Neural cell (in vitro differentiated cells): ENCODE results near the gene MAD1L1. TPM values are rescaled to one million over a fixed set of nuclear protein-coding genes. Genes with fewer than 3 reads are reported as not detected.

Experiments
- H2AFZ ChIP-seq: fragments of 200-600, 300-800 bp; sonication (generic), shearing (Covaris generic); 2 replicates; pipeline ENCODE4 v1.6.0; 2014; ENCODE audit warnings: low read depth, mild to moderate bottlenecking, antibody characterized with exemption, low read length, moderate library complexity
- H3F3A ChIP-seq: fragments of 200-600 bp; shearing (Covaris generic); 2 replicates; pipeline ENCODE4 v1.6.1; 2016; ENCODE audit warnings: mild to moderate bottlenecking, moderate library complexity, mixed read lengths, antibody characterized with exemption, low read length; ENCODE audit not compliant: insufficient read depth, poor library complexity, severe bottlenecking
- H3K27ac ChIP-seq: fragments of 200-600, 300-800 bp; sonication (generic), shearing (Covaris generic); 2 replicates; pipeline ENCODE4 v1.5.1; 2014; ENCODE audit warnings: mild to moderate bottlenecking, low read length, moderate library complexity
- H3K27me3 ChIP-seq: fragments of 300-800, 200-600 bp; sonication (generic), shearing (Covaris generic); 2 replicates; pipeline ENCODE4 v1.6.0; 2014; ENCODE audit warnings: mild to moderate bottlenecking, low read depth, low read length, moderate library complexity; ENCODE audit not compliant: insufficient read depth
- H3K36me3 ChIP-seq: fragments of 300-800, 200-600 bp; sonication (generic), shearing (Covaris generic); 2 replicates; pipeline ENCODE4 v1.5.1; 2014; ENCODE audit warnings: mild to moderate bottlenecking, antibody characterized with exemption, low read length, moderate library complexity; ENCODE audit not compliant: insufficient read depth
- H3K4me2 ChIP-seq: fragments of 300-800, 200-600 bp; sonication (generic), shearing (Covaris generic); 2 replicates; pipeline ENCODE4 v1.6.0; 2014; ENCODE audit warnings: mild to moderate bottlenecking, low read length
- H3K4me3 ChIP-seq: fragments of 300-800, 200-600 bp; sonication (generic), shearing (Covaris generic); 2 replicates; pipeline ENCODE4 v1.5.1; 2014; ENCODE audit warnings: mild to moderate bottlenecking, low read length, moderate library complexity
- H3K79me2 ChIP-seq: fragments of 200-600 bp; shearing (Covaris generic); replicated peaks from 2 replicates; pipeline ENCODE4 v1.6.0; 2014; ENCODE audit warnings: mild to moderate bottlenecking, low read length, moderate library complexity; ENCODE audit not compliant: insufficient read depth
- H3K9ac ChIP-seq: fragments of 300-800, 200-600 bp; sonication (generic), shearing (Covaris generic); 2 replicates; pipeline ENCODE4 v1.6.1; 2016; ENCODE audit warnings: mild to moderate bottlenecking, low read length, mixed read lengths
- H3K9me2 ChIP-seq: fragments of 200-600 bp; shearing (Covaris generic); 2 replicates; pipeline ENCODE4 v1.6.1; 2016; ENCODE audit warnings: mild to moderate bottlenecking, low read length, mixed read lengths; ENCODE audit not compliant: insufficient read depth
- H3K9me3 ChIP-seq: fragments of 200-600, 300-800 bp; sonication (generic), shearing (Covaris generic); 2 replicates; pipeline ENCODE4 v1.6.1; 2016; ENCODE audit warnings: mild to moderate bottlenecking, mixed run types, low read length, moderate library complexity, mixed read lengths
- H4K20me1 ChIP-seq: fragments of 200-600 bp; shearing (Covaris generic); 2 replicates; pipeline ENCODE4 v1.6.1; 2016; ENCODE audit warnings: mild to moderate bottlenecking, mixed run types; ENCODE audit not compliant: insufficient read depth
- EP300 ChIP-seq: fragments of 450-650 bp; conservative IDR thresholded peaks from 2 replicates; pipeline ENCODE4 v1.6.1; 2014; ENCODE audit warnings: antibody characterized with exemption, mild to moderate bottlenecking, moderate library complexity; ENCODE audit not compliant: poor library complexity, severe bottlenecking
- EZH2 ChIP-seq: fragments of 200-600, 300-800 bp; shearing (Covaris generic), sonication (generic); IDR thresholded peaks from 2 replicates; pipeline ENCODE4 v1.6.1; 2014; ENCODE audit warnings: antibody characterized with exemption, low read length, borderline replicate concordance, mild to moderate bottlenecking; ENCODE audit not compliant: insufficient read depth, poor library complexity, severe bottlenecking
- MXI1 ChIP-seq: fragments of 450-650 bp; conservative IDR thresholded peaks from 2 replicates; pipeline ENCODE4 v1.6.1; 2014; ENCODE audit warnings: antibody characterized with exemption, mild to moderate bottlenecking; ENCODE audit not compliant: poor library complexity, severe bottlenecking
- POLR2AphosphoS5 ChIP-seq: IDR thresholded peaks from 2 replicates; pipeline ENCODE4 v1.6.1; 2012
- RAD21 ChIP-seq: fragments of 450-650 bp; conservative IDR thresholded peaks from 2 replicates; pipeline ENCODE4 v1.6.1; 2014; ENCODE audit warnings: antibody characterized with exemption, mild to moderate bottlenecking, moderate library complexity
- SMC3 ChIP-seq: fragments of 450-650 bp; conservative IDR thresholded peaks from 2 replicates; pipeline ENCODE4 v1.6.1; 2014; ENCODE audit warnings: antibody characterized with exemption, mild to moderate bottlenecking, moderate library complexity; ENCODE audit not compliant: poor library complexity
- TAF1 ChIP-seq: IDR thresholded peaks from 2 replicates; pipeline ENCODE4 v1.6.1; 2012; ENCODE audit warnings: low read depth
- polyA plus RNA-seq: library from polyadenylated mRNA; depleted of rRNA; stranded (reverse); fragments of >200 nt; gene quantifications from 2 replicates; pipeline ENCODE4 v1.2.3, GENCODE V29; 2014
- TF ChIP-seq, protein P1 (sequence below): IDR thresholded peaks from 2 replicates; pipeline ENCODE4 v1.6.1; 2012; ENCODE audit warnings: borderline replicate concordance
- TF ChIP-seq, protein P2 (sequence below): fragments of 450-650 bp; IDR thresholded peaks from 2 replicates; pipeline ENCODE4 v1.5.1; 2014; ENCODE audit warnings: antibody characterized with exemption, mild to moderate bottlenecking, moderate library complexity; ENCODE audit not compliant: poor library complexity, severe bottlenecking

MAD1L1 gene
- polyA plus RNA-seq, 1 donor from 2014 or later, result 31.4 TPM

- no peak overlapping the region for H3K4me3 ChIP-seq
- no peaks in the 10 kb centered on the region for H3K79me2 ChIP-seq
- no peaks in the 10 kb centered on the region for H3K27me3 ChIP-seq
- TF ChIP-seq, protein P1, sequence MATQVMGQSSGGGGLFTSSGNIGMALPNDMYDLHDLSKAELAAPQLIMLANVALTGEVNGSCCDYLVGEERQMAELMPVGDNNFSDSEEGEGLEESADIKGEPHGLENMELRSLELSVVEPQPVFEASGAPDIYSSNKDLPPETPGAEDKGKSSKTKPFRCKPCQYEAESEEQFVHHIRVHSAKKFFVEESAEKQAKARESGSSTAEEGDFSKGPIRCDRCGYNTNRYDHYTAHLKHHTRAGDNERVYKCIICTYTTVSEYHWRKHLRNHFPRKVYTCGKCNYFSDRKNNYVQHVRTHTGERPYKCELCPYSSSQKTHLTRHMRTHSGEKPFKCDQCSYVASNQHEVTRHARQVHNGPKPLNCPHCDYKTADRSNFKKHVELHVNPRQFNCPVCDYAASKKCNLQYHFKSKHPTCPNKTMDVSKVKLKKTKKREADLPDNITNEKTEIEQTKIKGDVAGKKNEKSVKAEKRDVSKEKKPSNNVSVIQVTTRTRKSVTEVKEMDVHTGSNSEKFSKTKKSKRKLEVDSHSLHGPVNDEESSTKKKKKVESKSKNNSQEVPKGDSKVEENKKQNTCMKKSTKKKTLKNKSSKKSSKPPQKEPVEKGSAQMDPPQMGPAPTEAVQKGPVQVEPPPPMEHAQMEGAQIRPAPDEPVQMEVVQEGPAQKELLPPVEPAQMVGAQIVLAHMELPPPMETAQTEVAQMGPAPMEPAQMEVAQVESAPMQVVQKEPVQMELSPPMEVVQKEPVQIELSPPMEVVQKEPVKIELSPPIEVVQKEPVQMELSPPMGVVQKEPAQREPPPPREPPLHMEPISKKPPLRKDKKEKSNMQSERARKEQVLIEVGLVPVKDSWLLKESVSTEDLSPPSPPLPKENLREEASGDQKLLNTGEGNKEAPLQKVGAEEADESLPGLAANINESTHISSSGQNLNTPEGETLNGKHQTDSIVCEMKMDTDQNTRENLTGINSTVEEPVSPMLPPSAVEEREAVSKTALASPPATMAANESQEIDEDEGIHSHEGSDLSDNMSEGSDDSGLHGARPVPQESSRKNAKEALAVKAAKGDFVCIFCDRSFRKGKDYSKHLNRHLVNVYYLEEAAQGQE, result no peak
- TF ChIP-seq EZH2 (no peak), TAF1 (no peak), RAD21 (no peak), POLR2AphosphoS5 (no peak), EP300 (no peak), MXI1 (no peak), SMC3 (no peak)
- TF ChIP-seq, protein P2, sequence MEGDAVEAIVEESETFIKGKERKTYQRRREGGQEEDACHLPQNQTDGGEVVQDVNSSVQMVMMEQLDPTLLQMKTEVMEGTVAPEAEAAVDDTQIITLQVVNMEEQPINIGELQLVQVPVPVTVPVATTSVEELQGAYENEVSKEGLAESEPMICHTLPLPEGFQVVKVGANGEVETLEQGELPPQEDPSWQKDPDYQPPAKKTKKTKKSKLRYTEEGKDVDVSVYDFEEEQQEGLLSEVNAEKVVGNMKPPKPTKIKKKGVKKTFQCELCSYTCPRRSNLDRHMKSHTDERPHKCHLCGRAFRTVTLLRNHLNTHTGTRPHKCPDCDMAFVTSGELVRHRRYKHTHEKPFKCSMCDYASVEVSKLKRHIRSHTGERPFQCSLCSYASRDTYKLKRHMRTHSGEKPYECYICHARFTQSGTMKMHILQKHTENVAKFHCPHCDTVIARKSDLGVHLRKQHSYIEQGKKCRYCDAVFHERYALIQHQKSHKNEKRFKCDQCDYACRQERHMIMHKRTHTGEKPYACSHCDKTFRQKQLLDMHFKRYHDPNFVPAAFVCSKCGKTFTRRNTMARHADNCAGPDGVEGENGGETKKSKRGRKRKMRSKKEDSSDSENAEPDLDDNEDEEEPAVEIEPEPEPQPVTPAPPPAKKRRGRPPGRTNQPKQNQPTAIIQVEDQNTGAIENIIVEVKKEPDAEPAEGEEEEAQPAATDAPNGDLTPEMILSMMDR, result no peak
- H4K20me1 ChIP-seq, result no peaks in the 10 kb centered on the region
- H3K9ac ChIP-seq, result no peak overlapping the region
- H3K36me3 ChIP-seq, result no peaks in the 10 kb centered on the region
- H3K9me2 ChIP-seq, result no peaks in the 10 kb centered on the region
- no peak overlapping the region for H3K4me2 ChIP-seq
- no peaks in the 10 kb centered on the region for H3K9me3 ChIP-seq
- no peak overlapping the region for H3K27ac ChIP-seq
- no peak overlapping the region for H2AFZ ChIP-seq
- no peaks in the 10 kb centered on the region for H3F3A ChIP-seq
These were observed 24.0 kb downstream of the MAD1L1 start for GRCh38 chr7:2208712-2209111.

DNA sequence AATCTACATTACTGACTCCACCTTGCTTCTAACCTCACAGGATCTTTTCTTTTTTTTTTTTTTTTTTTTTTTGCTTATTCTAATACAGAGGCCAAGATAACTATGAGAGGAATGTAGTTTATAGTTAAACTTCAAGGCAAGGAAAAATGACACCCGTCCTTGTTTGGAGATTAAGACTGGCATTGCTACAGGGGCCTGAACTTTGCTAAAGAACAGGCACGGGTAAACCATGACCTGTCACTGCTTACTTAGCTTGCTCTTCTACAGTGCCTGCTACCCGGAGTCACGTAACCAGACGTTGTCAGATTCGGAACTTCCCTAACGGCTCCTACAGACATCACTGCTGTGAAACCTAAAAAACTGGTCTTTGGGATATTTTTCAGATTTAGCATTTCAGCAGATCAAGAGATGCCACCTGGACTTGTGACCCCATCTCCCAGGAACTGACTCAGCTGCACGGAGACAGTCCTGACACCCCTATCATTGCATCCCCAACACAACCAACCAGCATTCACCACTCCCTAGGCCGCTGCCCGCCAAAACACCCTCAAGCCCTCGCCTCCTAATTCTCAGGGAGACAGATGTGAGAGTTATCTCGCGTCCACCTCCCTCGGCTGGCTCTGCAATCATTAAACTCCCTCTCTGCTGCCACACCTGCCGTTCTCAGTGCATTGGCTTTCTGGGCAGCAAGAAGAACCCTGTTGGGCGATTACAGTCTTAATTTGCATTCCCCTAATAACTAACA lies 27.5 kb downstream of the MAD1L1 start:
- no peaks in the 10 kb centered on the region for H3K9me2 ChIP-seq
- H3K9ac ChIP-seq, result no peak overlapping the region
- H3K79me2 ChIP-seq, result no peaks in the 10 kb centered on the region
- H3K4me3 ChIP-seq, result no peak overlapping the region
- no peaks in the 10 kb centered on the region for H3K9me3 ChIP-seq
- H3K27me3 ChIP-seq, result no peaks in the 10 kb centered on the region
- no peak overlapping the region for H3K4me2 ChIP-seq
- H3F3A ChIP-seq, result no peaks in the 10 kb centered on the region
- no peaks in the 10 kb centered on the region for H4K20me1 ChIP-seq
- no peak for TF ChIP-seq RAD21
- TF ChIP-seq, protein P2, result no peak
- TF ChIP-seq SMC3, result no peak
- TF ChIP-seq EZH2, result no peak
- TF ChIP-seq TAF1, result no peak
- TF ChIP-seq, protein P1, result no peak
- no peak for TF ChIP-seq POLR2AphosphoS5
- no peak for TF ChIP-seq EP300
- no peak for TF ChIP-seq MXI1
- no peak overlapping the region for H3K27ac ChIP-seq
- no peak overlapping the region for H2AFZ ChIP-seq
- H3K36me3 ChIP-seq, result no peaks in the 10 kb centered on the region
